CD14-positive monocyte (primary cell): ENCODE data around the gene UBC. TPM values are rescaled to one million over a fixed set of nuclear protein-coding genes. Genes with fewer than 3 reads are reported as not detected.

ENCODE experiments used
- DNase-seq, 3 donors: peaks; one replicate each; pipeline ENCODE4 v3.0.0-alpha.2; 2011 to 2022
- H2AFZ ChIP-seq: 2 replicates; pipeline ENCODE4 v1.6.0; 2012; ENCODE audit warnings: mild to moderate bottlenecking, low read depth, low read length, inconsistent platforms; ENCODE audit not compliant: insufficient read depth, poor library complexity, severe bottlenecking
- H3K27ac ChIP-seq, 2 donors: 1 replicate in 1 of 2; 2 replicates in 1 of 2; pipeline ENCODE4 v1.5.1; 2012 to 2013; ENCODE audit warnings: low read length in 2 of 2, control low read depth in 1 of 2, inconsistent platforms in 1 of 2, low read depth in 1 of 2, mild to moderate bottlenecking in 1 of 2
- H3K27me3 ChIP-seq, 2 donors: one replicate each; pipeline versions ENCODE4 v1.6.0 to v1.6.1; 2011 to 2013; ENCODE audit warnings: low read length in 2 of 2; ENCODE audit not compliant: control insufficient read depth in 2 of 2, insufficient read depth in 2 of 2
- H3K36me3 ChIP-seq, 2 donors: replicated peaks in 1 of 2; 1 replicate in 1 of 2; 2 replicates in 1 of 2; pipeline versions ENCODE4 v1.5.1 to v1.6.1; 2012 to 2013; ENCODE audit warnings: low read length in 2 of 2, control low read depth in 1 of 2, inconsistent platforms in 1 of 2, mild to moderate bottlenecking in 1 of 2; ENCODE audit not compliant: insufficient read depth in 2 of 2, control insufficient read depth in 1 of 2
- H3K4me1 ChIP-seq, 2 donors: 1 replicate in 1 of 2; 2 replicates in 1 of 2; pipeline versions ENCODE4 v1.5.1 to v1.6.1; 2012 to 2013; ENCODE audit warnings: low read length in 2 of 2, control low read depth in 1 of 2, inconsistent platforms in 1 of 2, mild to moderate bottlenecking in 1 of 2, moderate library complexity in 1 of 2; ENCODE audit not compliant: insufficient read depth in 2 of 2, control insufficient read depth in 1 of 2
- H3K4me2 ChIP-seq: replicated peaks from 2 replicates; pipeline ENCODE3; 2012; ENCODE audit warnings: low read length, moderate library complexity, mild to moderate bottlenecking; ENCODE audit not compliant: poor library complexity, severe bottlenecking; ENCODE audit errors: extremely low read depth
- H3K4me3 ChIP-seq, 3 experiments: fragments of 200-600 bp in 1 of 3; sonication (generic) in 1 of 3; replicated peaks in 1 of 3; 1 replicate in 2 of 3; 2 replicates in 1 of 3; pipeline ENCODE4 v1.5.1; 2011 to 2013; ENCODE audit warnings: low read length in 3 of 3, mild to moderate bottlenecking in 3 of 3, control low read depth in 2 of 3, low read depth in 2 of 3, inconsistent platforms in 1 of 3, moderate library complexity in 1 of 3
- H3K79me2 ChIP-seq: 2 replicates; pipeline ENCODE4 v1.6.0; 2012; ENCODE audit warnings: mild to moderate bottlenecking, control low read depth, inconsistent platforms, low read length, moderate library complexity; ENCODE audit not compliant: insufficient read depth
- H3K9ac ChIP-seq: 2 replicates; pipeline ENCODE4 v1.6.0; 2017; ENCODE audit warnings: low read length, mild to moderate bottlenecking; ENCODE audit not compliant: insufficient read depth, poor library complexity, severe bottlenecking
- H3K9me3 ChIP-seq, 2 donors: replicated peaks in 1 of 2; 1 replicate in 1 of 2; 2 replicates in 1 of 2; pipeline versions ENCODE4 v1.5.1 to v1.6.1; 2012 to 2013; ENCODE audit warnings: low read length in 2 of 2, control low read depth in 1 of 2; ENCODE audit not compliant: control insufficient read depth in 1 of 2, insufficient read depth in 1 of 2
- H4K20me1 ChIP-seq: 2 replicates; pipeline ENCODE4 v1.6.0; 2012; ENCODE audit warnings: mild to moderate bottlenecking, low read length, control low read depth, moderate library complexity; ENCODE audit not compliant: insufficient read depth
- H3K27ac Mint-ChIP-seq, 7 donors: one replicate each; pipeline ENCODE4 v1.8.0; 2020; ENCODE audit warnings: mild to moderate bottlenecking in 7 of 7, mixed read lengths in 7 of 7, moderate library complexity in 6 of 7, inconsistent platforms in 2 of 7
- H3K27me3 Mint-ChIP-seq, 3 donors: one replicate each; pipeline ENCODE4 v1.8.0; 2021 to 2022; ENCODE audit warnings: low read depth in 3 of 3, mild to moderate bottlenecking in 3 of 3, mixed read lengths in 3 of 3, moderate library complexity in 3 of 3, inconsistent platforms in 1 of 3
- H3K36me3 Mint-ChIP-seq, 2 donors: one replicate each; pipeline ENCODE4 v1.8.0; 2020; ENCODE audit warnings: mixed read lengths in 2 of 2, inconsistent platforms in 1 of 2, mild to moderate bottlenecking in 1 of 2
- H3K4me1 Mint-ChIP-seq: one replicate; pipeline ENCODE4 v1.8.0; 2020; ENCODE audit warnings: mild to moderate bottlenecking, mixed read lengths
- H3K4me3 Mint-ChIP-seq, 2 donors: one replicate each; pipeline ENCODE4 v1.8.0; 2020; ENCODE audit warnings: mild to moderate bottlenecking in 2 of 2, mixed read lengths in 2 of 2, moderate library complexity in 1 of 2
- H3K9me3 Mint-ChIP-seq, 7 donors: one replicate each; pipeline ENCODE4 v1.8.0; 2020 to 2022; ENCODE audit warnings: mixed read lengths in 7 of 7, mild to moderate bottlenecking in 6 of 7, moderate library complexity in 6 of 7, inconsistent platforms in 2 of 7
- WGBS: methylation state at CpG from one replicate; pipeline ENCODE4 v1.1.5; 2013; ENCODE audit warnings: missing lambda C conversion rate; ENCODE audit not compliant: insufficient coverage; 5-methylcytosine and 5-hydroxymethylcytosine counted together
- intact Hi-C, 2 donors: fragments of 100-400 bp; cut with micrococcal nuclease; formaldehyde crosslinking; loops; one replicate each; pipeline versions ENCODE4 v1.15.0 to v1.15.1; 2023
- polyA plus RNA-seq, 3 donors: library from polyadenylated mRNA; depleted of rRNA in 1 of 3; unstranded in 2 of 3; stranded (reverse) in 1 of 3; fragments of 300-500 nt in 2 of 3; fragments of >200 nt in 1 of 3; fragmentation: Illumina TruSeq in 2 of 3; gene quantifications; 1 replicate in 2 of 3; 2 replicates in 1 of 3; pipeline ENCODE4 v1.2.3, GENCODE V29; 2012 to 2021
- TF ChIP-seq, protein P1 (sequence below): fragments of 200-600 bp; IDR thresholded peaks from one replicate; pipeline ENCODE4 v1.8.0; 2022; ENCODE audit warnings: antibody characterized with exemption, mild to moderate bottlenecking

Gene UBC
- polyA plus RNA-seq, 3 donors: 969 to 11,097 (median 1,385) TPM

DNA sequence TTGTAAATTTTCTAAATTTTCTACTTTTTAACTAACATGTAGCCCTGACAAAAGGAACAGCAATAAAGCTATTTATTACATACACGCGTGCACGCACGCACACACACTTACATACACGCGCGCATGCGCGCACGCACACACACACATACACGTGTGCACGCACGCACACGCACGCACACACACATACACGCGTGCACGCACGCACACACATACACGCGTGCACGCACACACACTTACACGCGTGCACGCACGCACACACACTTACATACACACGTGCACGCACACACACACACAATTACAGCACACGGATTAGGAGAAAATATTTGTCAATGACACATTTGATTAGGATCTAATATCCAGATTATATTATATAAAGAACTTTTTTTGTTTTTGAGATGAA lies 46.6 kb upstream of the UBC start:
- Histone ChIP-seq H3K9me3 (no peaks in the 10 kb centered on the region), H3K4me2 (no peak overlapping the region), H4K20me1 (no peaks in the 10 kb centered on the region), H3K9ac (no peak overlapping the region), H3K4me1 (no peaks in the 10 kb centered on the region), H3K79me2 (no peaks in the 10 kb centered on the region), H3K36me3 (peaks cover 69 to 92% of the 10 kb centered on the region in 2 donors), H3K27ac (no peak overlapping the region), H3K4me3 (no peak overlapping the region), H2AFZ (no peak overlapping the region), H3K27me3 (no peaks in the 10 kb centered on the region)
- Mint-ChIP-seq H3K27me3 (peaks cover 0 to 2% (median 0%) of the 10 kb centered on the region in 3 donors), H3K9me3 (peaks cover 0 to 2% (median 0%) of the 10 kb centered on the region in 7 donors), H3K27ac (no peak overlapping the region), H3K4me3 (no peak overlapping the region), H3K36me3 (peaks cover 69 to 97% of the 10 kb centered on the region in 2 donors), H3K4me1 (peaks cover 4% of the 10 kb centered on the region)
- intact Hi-C loops: no loop called here
- no peak for DNase-seq
- 80% methylated on average over 6 of the region's 29 CpGs for WGBS
- TF ChIP-seq, protein P1, sequence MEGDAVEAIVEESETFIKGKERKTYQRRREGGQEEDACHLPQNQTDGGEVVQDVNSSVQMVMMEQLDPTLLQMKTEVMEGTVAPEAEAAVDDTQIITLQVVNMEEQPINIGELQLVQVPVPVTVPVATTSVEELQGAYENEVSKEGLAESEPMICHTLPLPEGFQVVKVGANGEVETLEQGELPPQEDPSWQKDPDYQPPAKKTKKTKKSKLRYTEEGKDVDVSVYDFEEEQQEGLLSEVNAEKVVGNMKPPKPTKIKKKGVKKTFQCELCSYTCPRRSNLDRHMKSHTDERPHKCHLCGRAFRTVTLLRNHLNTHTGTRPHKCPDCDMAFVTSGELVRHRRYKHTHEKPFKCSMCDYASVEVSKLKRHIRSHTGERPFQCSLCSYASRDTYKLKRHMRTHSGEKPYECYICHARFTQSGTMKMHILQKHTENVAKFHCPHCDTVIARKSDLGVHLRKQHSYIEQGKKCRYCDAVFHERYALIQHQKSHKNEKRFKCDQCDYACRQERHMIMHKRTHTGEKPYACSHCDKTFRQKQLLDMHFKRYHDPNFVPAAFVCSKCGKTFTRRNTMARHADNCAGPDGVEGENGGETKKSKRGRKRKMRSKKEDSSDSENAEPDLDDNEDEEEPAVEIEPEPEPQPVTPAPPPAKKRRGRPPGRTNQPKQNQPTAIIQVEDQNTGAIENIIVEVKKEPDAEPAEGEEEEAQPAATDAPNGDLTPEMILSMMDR: no peak

DNA sequence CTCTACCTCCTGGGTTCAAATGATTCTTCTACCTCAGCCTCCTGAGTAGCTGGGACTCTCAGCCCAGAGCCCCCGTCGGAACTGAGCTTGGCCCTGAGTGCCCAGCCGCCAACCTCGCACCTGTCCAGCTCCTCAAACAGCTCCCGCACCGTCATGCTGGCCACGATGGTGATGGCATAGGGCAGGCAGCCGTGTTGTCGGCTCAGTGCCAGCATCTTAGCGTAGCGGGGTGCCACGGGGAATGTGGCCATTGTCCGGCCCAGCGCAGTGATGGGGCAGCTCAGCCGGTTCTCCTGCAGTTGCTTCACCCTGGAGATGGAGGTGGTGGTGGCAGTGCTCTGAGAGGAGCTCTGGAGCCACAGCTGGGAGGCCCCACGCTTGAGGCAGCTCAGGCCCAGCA lies 42.1 kb upstream of the UBC start:
- no peak overlapping the region for H3K4me3 ChIP-seq
- no peak overlapping the region for H3K27ac ChIP-seq
- no peaks in the 10 kb centered on the region for H4K20me1 ChIP-seq
- H3K4me1 Mint-ChIP-seq: no peaks in the 10 kb centered on the region
- no peaks in the 10 kb centered on the region for H3K79me2 ChIP-seq
- H2AFZ ChIP-seq: no peak overlapping the region
- peaks cover 67 to 95% of the 10 kb centered on the region in 2 donors for H3K36me3 Mint-ChIP-seq
- WGBS: 96% methylated on average over 16 of the region's 16 CpGs
- no peak overlapping the region for H3K4me2 ChIP-seq
- H3K27me3 ChIP-seq: no peaks in the 10 kb centered on the region
- H3K27ac Mint-ChIP-seq: peak overlapping the region in 1 of 7 donors; percentile 76
- no peak overlapping the region for H3K4me3 Mint-ChIP-seq
- TF ChIP-seq, protein P1: no peak
- H3K4me1 ChIP-seq: no peaks in the 10 kb centered on the region
- intact Hi-C loops: no loop called here
- peaks cover 0 to 2% (median 0%) of the 10 kb centered on the region in 3 donors for H3K27me3 Mint-ChIP-seq
- H3K9ac ChIP-seq: no peak overlapping the region
- peaks cover 0 to 2% (median 0%) of the 10 kb centered on the region in 7 donors for H3K9me3 Mint-ChIP-seq
- H3K36me3 ChIP-seq: peaks cover 77 to 97% of the 10 kb centered on the region in 2 donors
- H3K9me3 ChIP-seq: no peaks in the 10 kb centered on the region
- DNase-seq: no peak
